ENCODE results near the gene HNRNPL.
A peak's percentile ranks its signal among the peaks of the same experiment; 100 is the strongest.
"Not testable (repeated sequence)": the region's sequence is repeated elsewhere in the genome, so short reads cannot be mapped to it uniquely, and the experiment has no call there.

HNRNPL gene

DNA sequence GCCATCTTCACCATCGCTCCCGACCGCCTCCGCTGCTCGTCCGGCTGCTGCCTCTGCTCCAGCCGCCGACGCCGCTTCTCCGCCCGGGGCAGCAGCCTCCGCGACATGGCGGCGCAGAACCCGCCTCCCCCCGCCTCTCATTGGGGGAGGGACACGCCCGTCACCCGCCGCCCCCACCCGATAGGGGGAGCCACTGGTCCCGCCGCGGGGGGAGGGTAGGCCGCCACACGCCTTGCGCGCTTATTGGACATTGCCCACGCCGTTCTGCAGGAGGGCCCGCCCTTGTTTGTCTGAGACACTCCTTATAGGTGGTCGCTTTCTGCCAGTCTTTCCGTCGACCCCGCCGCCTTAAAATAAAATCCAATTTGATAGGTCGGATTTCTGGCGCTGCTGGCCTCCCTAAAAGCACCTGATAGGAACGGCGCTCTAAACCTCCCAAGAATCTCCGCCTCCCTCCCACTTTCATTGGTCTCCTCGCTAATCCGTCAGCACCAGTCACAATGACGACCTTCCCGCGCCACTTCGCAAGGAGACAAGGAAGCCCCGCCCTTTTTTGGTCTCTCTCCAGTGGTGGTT is at the start of gene HNRNPL:
TSS of gene HNRNPL (minus strand) at position 127 of the 576 bp plus-strand sequence. CDS start at position 107, 20 bp downstream.
- DNase-seq (ENCODE audit: low read depth in 2 of 2), result peak; percentile 99

DNA sequence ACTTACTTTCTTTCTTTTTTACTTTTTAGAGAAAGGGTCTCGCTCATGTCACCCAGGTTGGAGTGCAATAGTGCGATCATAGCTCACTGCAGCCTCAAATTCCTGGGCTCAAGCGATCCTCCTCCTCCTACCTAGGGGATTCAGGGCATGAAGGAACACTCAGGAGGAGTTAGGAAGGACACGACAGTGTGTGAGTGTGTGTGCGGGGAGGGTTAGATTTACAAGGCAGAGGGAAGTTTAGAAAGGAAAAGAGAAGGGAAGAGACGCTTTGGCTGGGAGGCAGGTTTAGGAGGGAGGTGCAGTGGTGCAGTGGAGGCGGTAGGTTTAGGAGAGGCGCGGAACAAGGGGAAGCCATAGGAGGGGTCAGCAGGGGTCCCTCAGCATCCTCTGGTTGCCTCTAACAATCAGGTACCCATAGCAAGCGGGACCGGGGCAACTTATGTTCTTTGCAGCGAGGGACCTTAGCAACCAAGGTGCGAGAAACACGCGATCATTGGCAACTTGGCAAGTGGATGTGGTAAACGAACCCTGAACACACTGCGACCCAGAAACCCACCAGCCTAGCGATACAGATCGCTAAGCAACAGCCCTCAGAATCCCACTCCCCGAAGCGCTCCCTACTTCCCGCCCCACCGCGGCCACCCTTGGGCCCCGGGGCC is 49.1 kb upstream of the HNRNPL start:
- no peak for DNase-seq (ENCODE audit: low read depth in 2 of 2)

DNA sequence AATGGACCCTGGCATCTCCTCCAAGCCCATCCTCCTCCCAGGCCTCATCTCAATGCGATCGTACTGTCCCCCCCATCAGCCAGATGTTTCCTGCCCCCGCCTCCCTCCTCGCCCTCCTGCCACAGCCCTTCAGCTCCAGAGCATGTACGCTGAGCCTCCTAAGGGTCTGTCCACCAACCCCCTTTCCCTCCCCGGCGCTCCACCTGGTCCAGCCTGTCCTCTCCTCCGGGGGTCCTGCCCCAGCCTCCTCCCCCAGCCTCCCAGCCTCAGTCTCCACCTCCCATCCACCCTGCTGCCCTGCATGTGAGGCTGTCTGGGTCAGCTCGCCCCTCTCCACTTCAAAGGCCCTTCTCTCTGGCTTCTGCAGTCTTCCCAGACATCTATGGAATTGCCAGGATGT is 45.2 kb upstream of the HNRNPL start:
- no peak for DNase-seq (ENCODE audit: low read depth in 2 of 2)

DNA sequence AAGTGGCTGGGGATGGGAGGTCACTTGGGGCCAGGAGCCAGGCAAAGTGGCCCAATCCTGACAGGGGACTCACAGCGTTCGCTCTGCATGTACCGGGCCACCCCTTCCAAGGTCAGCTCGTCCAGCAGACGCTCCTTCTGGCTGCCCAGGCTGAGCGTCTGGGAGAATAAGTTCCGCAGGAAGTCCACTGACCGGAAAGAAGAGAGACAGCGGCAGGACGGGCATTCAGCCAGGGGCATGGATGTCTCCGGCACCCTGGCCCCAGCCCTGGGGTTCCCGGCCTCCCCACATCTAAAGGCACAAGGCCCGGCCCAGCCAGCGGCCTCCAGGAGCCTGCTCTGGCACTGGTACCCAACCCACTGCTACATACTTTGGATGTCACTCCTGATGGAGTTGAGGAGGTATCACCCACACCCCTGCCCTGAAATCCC is 43.6 kb upstream of the HNRNPL start:
- DNase-seq (ENCODE audit: low read depth in 2 of 2), result no peak

DNA sequence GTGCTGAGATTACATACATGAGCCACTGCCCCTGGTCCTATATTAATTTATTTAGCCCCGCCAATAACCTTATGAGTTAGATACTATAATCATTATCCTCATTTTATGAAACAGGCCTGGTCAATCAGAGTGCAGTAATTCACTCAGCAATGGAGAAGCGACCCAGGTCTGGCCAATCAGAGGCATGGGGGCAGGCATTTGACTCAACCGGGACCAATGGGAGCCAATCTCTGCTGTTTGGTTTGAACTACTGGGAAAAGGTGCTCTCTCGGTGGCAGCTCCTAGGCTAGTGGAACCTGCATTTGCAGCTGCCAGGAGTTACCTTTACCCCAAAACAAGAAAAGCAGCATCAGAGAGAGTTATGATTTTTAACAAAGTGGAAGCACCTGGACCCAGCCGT is 43.1 kb upstream of the HNRNPL start:
- DNase-seq (ENCODE audit: low read depth in 2 of 2), result no peak

DNA sequence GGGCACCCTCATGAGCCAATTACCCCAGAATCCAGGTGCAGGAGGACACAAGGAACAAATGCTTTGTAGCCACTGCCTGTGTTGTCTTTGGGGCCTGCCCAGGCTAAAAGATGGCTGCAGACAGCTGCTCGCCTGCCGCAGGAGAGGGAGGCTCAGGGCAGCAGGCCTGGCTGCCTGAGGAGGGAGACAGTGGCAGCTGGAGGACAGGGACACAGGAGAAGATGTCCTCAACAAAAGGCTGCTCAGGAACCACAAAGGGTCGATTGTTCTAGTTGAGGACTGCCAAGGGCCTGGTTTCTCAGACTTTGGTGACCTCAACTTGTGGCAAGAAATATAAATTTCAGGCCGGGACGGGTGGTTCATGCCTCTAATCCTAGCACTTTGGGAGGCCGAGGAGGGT is 42.0 kb upstream of the HNRNPL start:
- DNase-seq (ENCODE audit: low read depth in 2 of 2), result no peak

DNA sequence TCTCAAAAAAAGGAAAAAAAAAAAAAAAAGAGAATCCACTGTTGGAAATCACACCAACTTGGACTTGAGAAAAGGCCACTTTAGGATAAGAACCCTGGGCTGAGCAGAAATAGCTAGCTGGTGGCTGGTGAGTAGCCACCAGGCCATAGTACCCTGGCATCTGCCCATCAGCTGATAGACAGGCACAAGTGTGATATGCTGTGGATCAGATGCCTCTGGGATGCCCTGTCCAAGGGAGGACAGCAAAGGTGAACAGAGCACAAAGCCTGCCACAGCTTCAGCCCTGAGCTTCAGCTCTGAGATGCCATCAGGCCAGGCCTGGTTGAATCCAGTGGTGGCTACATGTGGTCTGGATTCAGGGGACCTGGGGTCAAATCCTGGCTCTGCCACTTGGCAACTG is 40.9 kb upstream of the HNRNPL start:
- DNase-seq (ENCODE audit: low read depth in 2 of 2), result no peak

DNA sequence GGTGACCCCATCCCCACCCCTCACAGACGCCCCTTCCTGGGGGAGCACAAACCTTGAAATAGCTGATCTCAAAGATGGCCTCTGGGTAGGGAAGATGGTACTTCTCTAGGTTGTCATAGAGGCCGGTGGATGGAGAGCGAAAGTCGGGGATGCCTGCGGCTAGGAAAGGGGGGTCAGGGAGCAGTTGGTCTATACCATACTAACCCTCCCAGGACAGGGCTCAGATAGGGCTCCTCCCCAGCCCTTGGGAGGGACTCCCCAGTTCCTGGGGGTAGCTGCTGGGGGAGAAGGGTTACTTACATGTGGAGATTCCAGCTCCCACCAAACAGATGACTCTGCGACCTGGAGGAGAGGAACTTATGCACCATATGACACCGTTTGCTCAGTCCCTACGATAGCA is 40.0 kb upstream of the HNRNPL start:
- no peak for DNase-seq (ENCODE audit: low read depth in 2 of 2)

DNA sequence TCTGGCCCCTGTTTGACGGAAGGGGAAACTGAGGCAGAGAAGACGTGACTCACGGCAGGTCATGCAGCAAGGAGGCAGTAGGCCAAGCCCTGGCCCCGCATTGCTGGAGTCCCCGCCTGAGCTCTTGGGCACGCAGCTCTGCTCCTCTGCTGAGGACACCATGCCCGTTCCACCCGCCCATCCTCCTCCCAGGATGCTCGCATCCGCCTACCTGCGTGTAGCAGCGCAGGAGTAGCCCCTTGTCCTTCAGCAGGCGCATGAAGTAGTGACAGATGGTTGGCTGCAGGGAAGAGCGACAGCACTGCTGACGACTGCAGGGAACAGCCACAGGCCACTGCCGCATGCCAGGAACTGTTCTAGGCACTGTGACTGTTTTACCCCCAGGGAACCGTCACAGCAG is 39.1 kb upstream of the HNRNPL start:
- no peak for DNase-seq (ENCODE audit: low read depth in 2 of 2)

DNA sequence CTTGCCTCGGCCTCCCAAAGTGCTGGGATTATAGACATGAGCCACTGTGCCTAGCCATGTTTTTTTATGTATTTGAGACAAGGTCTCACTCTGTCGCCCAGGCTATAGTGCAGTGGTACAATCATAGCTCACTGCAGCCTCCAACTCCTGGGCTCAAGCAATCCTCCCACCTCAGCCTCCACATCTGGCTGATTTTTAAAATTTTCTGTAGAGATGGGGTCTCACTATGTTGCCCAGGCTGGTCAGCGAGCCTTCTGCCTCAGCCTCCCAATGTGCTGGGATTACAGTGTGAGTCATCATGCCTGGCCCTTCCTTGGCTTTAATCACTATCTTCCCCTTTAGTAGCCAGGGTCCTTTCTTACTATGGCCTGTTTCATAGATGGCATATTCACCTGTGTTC is 34.9 kb upstream of the HNRNPL start:
- not testable (repeated sequence) for DNase-seq (ENCODE audit: low read depth in 2 of 2)

DNA sequence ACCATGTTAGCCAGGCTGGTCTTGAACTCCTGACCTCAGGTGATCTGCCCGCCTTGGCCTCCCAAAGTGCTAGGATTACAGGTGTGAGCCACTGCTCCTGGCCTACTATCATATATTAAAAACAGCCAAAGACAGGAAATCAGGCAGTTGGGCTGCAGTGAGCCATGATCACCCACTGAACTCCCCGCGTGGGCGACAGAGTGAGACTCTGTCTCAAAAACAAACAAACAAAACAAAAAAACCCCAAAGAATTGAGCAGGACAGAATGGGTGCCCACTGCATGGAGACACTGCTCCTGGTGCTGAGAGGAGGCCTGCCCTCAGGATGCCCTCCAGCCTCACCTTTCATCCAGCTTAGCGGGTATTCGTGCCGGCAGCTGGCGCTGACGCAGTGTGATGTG is 33.5 kb upstream of the HNRNPL start:
- DNase-seq (ENCODE audit: low read depth in 2 of 2), result no peak

DNA sequence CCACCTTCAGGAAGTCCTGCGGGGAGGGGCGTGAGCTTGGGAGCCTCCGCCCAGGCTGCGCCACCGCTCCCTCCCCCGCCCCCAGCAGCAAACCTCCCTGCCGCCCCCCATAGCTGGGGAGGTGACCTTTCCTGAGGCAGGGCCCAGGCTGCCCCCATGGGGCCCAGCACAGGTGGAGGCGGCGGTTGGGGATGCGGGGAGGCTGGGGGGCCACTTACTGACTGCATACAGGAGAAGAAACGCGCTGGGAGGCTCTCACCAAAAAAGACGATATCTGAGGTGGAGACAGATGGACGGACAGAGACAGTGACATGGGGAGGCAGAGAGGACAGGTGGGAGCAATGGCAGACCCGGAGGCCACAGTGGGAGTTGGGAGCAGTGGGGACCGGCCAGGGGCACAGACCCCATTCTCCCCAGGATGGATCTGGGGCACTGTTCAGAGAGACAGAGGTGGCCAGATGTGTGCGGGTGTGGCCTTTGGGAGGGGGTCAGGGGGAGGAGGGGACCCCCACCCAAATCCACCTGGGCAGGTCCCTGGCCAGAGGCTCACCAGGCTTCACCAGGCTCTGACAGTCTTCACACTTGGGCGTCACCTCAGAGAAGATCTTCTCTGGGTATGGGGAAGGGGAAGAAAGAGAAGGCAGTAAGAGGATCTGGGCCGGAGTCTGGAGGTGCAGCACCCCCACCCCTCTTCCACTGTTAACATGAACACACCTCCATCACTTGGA is 31.3 kb upstream of the HNRNPL start:
- DNase-seq (ENCODE audit: low read depth in 2 of 2), result no peak

DNA sequence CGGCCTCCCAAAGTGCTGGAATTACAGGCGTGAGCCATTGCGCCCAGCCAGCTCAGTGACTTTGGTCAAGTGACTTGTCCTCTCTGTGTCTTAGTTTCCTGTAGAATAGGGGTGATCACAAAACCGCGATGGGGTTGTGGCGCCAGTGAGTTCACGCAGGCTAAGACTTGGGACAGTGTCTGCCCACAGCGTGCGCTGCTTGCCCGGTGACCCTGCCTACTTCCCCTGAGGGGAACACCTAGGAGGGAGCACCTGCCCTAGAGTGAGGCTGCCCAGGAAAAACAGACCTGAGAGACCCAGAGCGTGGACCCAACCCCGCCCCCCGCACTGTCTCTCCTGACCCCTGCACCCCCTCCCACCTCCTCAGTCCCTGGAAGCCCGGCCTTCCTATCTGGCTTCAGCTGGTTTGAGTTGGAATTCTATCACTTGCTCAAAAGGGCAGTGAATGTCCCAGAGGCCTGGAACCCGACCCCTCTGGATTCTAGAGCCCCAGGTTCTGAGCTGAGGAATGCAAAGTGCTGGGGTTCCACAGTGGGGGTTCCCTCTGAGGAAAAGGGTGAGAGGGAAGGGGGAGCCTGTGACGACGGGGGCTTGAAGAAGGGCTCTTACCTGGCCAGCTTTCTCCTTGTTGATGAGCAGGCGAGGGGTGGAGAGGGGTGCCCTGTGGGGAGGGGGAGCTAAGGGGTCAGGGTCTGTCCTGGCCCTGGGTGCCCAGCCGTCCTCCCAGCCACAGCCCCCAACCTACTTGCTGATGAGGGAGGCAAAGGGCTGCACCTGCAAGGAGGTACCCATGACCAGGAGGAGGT is 30.5 kb upstream of the HNRNPL start:
- no peak for DNase-seq (ENCODE audit: low read depth in 2 of 2)

DNA sequence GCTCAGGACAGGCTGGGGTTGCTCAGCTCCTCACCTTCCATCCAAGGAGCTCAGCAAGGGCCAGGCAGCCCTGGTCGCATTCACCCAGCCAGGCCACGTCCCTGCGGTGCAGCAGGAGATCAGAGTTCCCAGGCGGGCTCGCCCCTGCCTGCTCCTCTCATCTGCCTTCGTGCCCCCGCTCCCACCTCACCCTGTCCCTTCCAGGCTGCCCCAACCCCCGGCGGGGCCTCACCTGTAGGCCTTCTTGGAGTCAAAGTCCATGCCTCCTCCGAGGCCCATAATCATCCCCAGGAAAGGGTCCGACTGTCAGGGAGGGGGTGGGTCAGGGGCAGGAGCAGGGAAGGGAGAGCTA is 29.6 kb upstream of the HNRNPL start:
- DNase-seq (ENCODE audit: low read depth in 2 of 2), result no peak

DNA sequence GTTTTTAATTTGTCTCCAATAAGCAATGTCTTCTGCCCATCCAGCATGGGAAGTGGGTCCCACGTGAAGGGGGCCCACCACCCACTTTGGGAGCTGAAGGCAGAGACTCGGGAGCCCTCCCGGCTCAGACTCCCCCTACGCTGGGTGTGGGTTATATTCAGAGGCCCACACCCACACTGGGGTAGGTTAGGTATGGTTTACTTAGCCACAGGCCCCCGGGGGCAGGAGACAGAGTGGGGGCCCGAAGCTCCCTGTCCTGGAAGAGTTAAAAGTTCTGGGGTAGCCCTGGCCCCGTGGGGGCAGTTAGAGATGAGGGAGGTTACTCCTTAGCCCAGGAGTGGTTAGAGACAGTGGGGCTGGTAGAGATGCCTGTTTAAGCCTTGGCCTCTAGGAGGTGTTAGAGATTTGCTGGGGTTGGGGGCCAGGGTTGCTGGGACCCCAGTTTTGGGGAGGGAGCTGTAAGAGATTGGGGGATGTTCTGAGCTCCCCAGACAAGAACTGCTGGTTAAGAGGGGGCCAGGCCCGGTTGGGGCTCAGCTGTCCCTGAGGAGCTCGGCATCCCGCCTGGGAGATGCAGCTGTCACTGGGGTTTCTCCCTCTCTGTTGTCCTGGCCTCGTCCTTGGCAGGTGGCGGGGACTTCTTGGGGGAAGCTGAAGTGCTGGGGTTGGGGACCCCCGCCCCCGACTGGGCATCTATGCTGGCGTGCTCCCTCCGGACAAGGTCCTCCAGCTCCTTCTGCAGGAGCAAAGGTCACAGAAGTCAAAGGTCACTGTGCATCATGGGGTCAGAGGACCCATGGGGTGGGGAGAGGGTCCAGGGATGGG is 29.0 kb upstream of the HNRNPL start:
- DNase-seq (ENCODE audit: low read depth in 2 of 2), result no peak

DNA sequence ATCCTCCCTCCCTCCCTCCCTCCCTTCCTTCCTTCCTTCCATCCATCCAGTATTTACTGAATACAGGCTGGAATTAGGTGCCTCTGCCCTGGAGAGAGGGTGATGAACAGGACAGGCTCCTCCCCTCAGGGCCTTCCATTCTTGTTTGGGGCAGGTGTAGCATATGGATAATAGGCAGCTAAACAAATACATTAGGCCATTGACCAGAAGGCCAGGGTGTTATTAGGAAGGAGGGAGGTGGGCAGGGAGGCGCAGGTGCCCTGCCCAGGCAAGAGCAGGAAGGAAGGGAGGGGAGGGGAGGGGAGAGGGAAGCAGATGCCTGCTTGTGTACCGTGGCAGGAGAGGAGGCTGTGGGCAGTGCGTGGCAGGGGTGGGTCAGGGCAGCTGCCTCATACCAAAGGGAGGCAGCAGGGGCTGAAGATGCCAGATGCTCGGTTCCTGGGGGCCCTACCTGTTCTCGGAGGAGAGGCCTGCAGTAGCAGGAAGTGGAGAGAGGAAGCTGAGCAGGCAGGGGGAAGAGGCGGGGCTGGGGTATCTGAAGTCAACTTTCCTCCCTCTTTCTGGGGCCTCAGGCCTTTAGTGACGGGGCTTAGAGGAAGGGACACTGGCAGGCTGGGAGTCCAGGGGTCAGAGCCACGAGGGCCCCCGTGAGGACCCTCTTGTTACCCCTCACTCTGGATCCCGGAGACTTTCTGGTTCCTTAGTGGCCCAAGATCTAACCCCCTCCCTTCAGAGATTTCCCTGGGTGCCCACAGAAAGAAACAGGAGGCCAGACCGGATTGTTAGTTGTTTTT is 28.2 kb upstream of the HNRNPL start, which contains the start of gene RINL:
TSS of gene RINL (minus strand) at position 495 of the 794 bp plus-strand sequence. CDS start 1,533 bp downstream, outside the sequence.
- peak; percentile 34 to 42 for DNase-seq (ENCODE audit: low read depth in 2 of 2)

DNA sequence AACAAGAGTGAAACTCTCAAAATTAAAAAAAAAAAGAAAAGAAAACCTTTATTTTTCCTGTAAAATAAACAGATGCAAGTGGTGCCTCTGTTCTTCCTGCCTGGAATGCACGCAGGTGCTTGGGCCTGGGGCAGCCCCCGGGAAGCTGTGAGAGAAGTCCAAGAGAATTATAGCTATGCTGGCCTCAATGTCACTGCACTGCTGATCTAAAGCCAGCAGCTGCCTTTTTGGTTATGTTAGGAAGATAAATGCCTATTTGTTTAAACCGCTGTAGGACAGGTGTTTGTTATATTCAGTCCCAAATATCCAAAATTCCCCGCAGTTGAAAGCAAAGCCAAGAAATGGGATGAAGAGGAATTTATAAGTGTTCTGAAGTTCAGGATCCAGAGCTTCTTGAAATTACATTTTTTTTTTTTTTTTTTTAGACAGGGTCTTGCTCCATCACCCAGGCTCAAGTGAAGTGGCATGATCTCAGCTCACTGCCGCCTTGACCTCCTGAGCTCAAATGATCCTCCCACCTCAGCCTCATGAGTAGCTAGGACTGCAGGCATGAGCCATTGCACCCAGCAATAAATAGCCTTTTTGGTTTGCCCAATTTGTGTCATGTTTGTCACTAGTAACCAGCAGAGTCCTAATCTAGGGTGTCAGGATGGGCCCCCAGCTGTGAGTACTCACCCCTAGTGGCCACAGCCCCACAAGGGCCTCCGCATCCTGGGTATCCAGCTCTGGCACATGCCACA is 26.0 kb upstream of the HNRNPL start:
- no peak for DNase-seq (ENCODE audit: low read depth in 2 of 2)

DNA sequence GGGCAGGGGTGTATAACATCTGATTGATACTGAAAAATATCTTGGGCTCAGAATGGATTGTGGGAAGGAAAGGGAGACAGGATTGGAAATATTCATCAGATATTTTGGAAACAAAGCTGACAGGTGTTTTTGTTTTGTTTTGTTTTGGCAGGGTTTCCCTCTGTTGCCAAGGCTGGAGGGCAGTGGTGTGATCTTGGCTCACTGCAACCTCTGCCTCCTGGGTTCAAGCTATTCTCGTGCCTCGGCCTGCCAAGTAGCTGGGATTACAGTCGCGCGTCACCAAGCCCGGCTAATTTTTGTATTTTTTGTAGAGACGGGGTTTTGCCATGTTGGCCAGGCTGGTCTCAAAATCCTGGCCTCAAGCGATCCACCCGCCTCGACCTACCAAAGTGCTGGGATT is 23.6 kb upstream of the HNRNPL start:
- not testable (repeated sequence) for DNase-seq (ENCODE audit: low read depth in 2 of 2)

DNA sequence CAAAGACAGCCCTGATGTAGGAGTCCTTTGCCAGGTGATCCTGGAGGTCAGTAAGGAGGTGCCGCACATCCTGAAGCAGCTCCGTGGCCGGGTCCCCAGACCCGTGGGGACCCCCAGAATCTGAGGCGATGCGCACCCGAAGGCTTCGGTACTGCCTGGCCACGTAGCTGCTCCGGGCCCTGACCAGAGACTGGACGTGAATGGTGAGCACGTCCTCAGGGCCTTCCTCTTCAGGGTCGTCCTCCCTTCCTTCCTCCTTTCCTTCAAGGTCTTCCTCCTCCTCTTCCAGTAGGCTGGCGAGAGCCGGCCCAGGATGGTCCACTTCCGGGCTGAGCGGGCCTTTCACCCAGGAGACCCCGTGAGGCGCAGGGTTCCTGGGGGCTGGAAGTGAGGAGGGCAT is 20.8 kb upstream of the HNRNPL start:
- DNase-seq (ENCODE audit: low read depth in 2 of 2), result no peak

Measured in stimulated activated CD4-positive, alpha-beta T cell treated with anti-CD3 and anti-CD28 coated beads, Interleukin-1b, Interleukin-23, amount 100 ng/mL, for 1 hour (primary cell).